NCI-H128 (cell line): ENCODE data around the gene TDP1.
"Not testable (repeated sequence)": the region's sequence is repeated elsewhere in the genome, so short reads cannot be mapped to it uniquely, and the experiment has no call there.

Experiments used
- DNase-seq: peaks from one replicate; lab custom pipeline; 2025; ENCODE audit not compliant: unreplicated experiment; lab: John Stamatoyannopoulos, UW

The TDP1 gene

GRCh38 chr14:89987161-89987475 lies 31.4 kb downstream of the TDP1 start:
- no peak for DNase-seq

GRCh38 chr14:89988787-89989186 lies 33.1 kb downstream of the TDP1 start:
- DNase-seq, result no peak

GRCh38 chr14:89990218-89990617 lies 34.5 kb downstream of the TDP1 start:
- no peak for DNase-seq

DNA sequence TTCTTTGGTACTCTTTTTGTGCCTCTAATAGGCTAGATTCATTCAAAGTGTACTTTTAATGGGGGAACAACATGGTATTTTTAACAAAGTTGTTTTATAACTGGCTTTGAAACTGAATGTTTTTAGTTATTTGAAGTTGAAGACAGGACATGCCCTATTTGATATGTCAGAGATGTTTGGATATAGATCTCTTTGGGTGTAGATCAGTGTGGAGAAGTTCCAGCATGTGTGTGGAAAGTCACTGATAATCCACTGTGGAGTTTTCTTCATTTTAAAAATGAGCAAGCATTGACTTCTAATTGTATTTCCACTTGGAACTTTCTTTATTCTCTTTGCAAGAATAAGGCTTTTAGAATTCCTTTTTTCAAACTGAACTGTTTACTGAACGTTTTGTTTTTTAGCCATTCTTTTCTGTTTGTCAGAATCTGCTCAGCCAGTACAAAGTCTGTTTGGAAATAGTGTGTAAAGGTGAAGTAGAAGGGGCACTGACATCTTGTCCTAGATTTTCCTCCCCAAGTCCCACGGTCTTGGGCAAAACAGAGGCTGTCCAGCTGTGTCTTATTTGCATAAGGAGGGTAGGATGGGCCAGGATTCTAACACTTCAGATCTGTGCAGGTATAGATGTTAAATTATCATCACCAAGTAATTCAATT lies 35.0 kb downstream of the TDP1 start:
- DNase-seq, result no peak

- no peak for DNase-seq
These were observed 36.5 kb downstream of the TDP1 start for GRCh38 chr14:89992273-89992672.

GRCh38 chr14:89996963-89997362 lies 41.2 kb downstream of the TDP1 start:
- no peak for DNase-seq

GRCh38 chr14:90000935-90001334 lies 45.2 kb downstream of the TDP1 start:
- DNase-seq, result no peak

- DNase-seq, result no peak
These were observed 48.0 kb downstream of the TDP1 start for GRCh38 chr14:90003526-90004307.

DNA sequence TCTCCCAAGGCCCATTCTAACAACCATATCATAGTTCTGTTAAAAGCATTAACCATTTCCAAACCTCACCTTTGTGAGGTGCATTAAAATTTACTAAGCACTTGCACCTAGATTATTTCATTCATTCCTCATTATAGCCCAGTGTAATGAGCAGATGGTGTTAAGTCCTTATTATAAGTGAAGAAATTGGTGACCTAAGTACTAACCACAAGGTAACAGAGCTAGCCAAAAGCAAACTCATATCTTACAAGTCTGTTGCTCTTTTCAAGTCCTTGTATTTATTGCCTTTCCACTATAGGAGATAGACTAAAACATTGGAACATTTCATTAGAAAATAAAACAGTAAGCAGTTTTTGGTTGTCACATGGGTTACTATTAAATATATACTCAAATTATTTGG lies 49.7 kb downstream of the TDP1 start:
- no peak for DNase-seq

DNA sequence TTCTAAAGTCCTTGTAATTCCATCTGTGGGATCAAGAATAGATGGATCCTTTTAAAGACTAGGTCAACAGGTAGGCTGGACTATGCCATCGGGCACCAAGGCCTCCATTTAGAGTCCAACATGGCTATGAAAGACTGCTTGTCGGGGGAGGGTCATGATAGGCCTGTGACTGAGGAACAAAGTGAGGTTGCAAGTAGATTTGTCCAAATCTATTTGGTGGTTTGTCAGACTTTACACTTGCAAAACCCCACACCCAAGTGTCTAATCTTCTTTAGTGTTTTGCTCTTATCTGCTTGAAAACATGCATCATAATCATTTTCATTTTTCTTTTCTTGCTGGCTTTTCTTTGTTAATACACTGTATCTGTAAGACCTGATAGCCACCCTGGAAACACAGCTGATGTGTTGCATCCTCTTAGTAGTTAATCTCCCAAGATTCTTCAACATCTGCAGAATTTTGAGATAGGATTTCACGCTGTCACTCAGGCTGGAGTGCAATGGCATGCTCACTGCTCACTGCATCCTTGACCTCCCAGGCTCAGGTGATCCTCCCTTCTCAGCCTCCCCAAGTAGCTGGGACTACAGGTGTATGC lies 50.3 kb downstream of the TDP1 start:
- DNase-seq, result no peak

DNA sequence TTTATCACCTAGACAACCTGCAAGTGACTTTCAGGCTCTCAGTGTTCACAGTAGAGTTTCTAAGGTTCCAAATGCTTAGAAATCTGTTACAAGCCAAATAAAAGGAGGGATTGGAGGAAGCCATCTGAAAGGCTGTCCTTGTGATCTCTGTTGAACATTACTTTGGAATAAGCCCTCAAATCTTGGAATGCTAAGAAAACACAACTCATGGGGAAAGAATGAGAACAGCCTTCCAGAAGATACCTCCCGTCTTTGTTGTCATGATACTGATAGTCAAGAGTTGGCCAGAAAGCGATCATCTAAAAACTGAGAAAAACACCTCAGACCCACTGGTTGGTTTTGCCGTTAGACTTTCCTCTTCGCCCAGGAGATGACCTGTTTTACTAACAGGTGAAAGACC lies 61.6 kb downstream of the TDP1 start:
- no peak for DNase-seq

DNA sequence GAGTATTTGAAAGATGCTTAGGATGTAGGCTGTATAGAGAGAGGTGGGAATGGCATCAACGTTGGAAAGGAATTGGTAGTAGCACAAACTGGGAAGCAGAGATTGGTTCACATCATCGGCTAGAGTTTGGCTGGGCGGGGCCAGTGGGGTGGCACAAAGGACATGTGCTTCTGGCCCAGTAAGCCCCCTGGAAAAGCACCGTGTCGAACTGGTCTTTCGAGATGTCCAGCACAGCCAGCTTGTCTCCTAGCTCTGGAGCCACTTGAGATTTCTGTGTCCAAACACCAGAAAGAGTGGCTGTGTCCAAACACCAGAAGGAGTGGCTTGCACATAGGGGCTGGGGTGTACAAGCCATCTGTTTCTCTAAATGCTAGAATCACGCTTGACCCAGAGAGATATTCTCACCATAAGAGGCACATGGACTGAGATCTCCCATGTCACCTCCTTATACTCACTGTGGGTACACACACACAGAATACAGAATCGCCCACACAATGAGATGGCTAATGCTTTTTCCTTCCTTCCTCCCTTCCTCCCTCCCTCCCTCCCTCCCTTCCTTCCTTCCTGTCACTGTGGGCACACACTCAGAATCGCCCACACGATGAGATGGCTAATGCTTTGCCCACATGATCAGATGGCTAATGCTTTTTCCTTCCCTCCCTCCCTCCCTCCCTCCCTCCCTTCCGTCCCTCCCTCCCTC lies 64.2 kb downstream of the TDP1 start:
- DNase-seq, result no peak

DNA sequence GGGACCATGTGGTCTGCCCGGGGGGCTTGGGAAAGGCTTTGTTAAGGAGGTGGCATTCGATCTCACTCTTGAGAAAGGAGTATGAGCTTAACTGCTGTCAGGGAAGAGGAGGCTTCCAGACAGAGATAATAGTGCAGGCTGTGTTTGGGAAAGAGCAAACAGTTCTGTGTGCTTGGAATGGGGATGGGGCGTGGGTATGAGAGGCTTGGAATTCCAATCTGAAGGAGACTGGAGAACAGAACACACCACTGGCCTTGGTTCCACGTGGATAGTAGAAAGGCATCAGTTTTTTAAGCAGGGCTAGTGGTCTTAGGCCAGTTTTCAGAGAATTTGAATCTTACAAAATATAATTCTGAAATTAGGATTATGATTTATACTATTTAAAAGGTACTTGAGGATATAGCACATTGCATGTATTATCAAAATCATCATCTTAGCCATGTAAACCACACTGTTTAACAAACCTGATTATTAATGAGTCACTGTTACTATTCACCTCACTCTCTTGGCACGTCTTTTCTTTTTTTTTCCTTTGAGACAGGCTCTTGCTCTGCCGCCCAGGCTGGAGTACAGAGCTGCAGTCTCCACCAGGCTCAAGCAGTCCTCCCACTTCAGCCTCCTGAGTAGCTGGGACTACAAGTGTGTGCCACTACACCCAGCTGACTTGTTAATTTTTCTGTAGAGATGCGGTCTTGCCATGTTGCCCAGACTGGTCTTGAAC lies 67.6 kb downstream of the TDP1 start:
- DNase-seq, result no peak

GRCh38 chr14:90024910-90025309 lies 69.2 kb downstream of the TDP1 start:
- no peak for DNase-seq

GRCh38 chr14:90026608-90027007 lies 70.9 kb downstream of the TDP1 start:
- not testable (repeated sequence) for DNase-seq

- no peak for DNase-seq
These were observed 72.1 kb downstream of the TDP1 start for GRCh38 chr14:90027842-90028241.

GRCh38 chr14:90034156-90034555 lies 78.4 kb downstream of the TDP1 start:
- no peak for DNase-seq

DNA sequence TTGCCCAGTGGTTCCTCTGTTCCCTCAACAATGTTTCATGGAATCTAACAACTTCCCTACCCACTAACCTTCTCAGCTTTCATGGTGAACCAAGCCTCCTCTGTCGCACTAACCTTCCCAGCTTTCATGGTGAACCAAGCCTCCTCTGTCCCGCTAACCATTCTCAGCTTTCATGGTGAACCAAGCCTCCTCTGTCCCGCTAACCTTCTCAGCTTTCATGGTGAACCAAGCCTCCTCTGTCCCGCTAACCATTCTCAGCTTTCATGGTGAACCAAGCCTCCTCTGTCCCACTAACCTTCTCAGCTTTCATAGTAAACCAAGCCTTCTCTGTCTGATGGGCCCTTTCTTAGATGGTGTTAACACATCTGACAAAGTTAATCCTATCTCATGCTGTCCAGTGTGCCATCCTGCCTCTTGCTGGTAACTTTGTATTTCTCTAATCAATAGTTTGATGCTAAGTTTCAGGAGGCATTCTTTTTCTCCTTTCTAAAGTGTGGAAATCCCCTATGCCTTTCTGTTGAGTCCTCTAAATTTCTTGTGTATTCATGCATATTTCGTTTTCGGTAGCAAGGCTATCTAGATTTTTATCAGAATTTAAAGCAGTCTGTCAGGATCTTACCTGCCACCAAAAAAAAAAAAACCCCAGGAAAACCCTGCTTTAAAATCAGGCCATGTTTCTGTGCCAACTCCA lies 79.3 kb downstream of the TDP1 start:
- no peak for DNase-seq

- DNase-seq, result no peak
These were observed 83.7 kb downstream of the TDP1 start for GRCh38 chr14:90039253-90040010.

GRCh38 chr14:90040411-90040810 lies 84.7 kb downstream of the TDP1 start:
- DNase-seq, result no peak
